Spleen (tissue), 11 donors: ENCODE measurements around the gene UNC79. TPM values are rescaled to one million over a fixed set of nuclear protein-coding genes. Genes with fewer than 3 reads are reported as not detected.
"Not testable (repeated sequence)": the region's sequence is repeated elsewhere in the genome, so short reads cannot be mapped to it uniquely, and the experiment has no call there.

Experiments
- DNase-seq: peaks from one replicate; pipeline ENCODE4 v3.0.0-alpha.2; 2020
- H3K27ac ChIP-seq, 8 donors: fragments of 200-600 bp; sonication (generic) in 7 of 8; 1 replicate in 4 of 8; 2 replicates in 4 of 8; pipeline versions ENCODE4 v1.5.0 to v1.8.0; 2016 to 2021; ENCODE audit warnings: inconsistent platforms in 4 of 8, mild to moderate bottlenecking in 4 of 8, moderate library complexity in 1 of 8
- H3K27me3 ChIP-seq, 7 donors: fragments of 200-600 bp; sonication (generic) in 6 of 7; replicated peaks in 1 of 7; 1 replicate in 4 of 7; 2 replicates in 3 of 7; pipeline versions ENCODE4 v1.5.0 to v1.8.0; 2016 to 2021; ENCODE audit warnings: inconsistent platforms in 3 of 7, mild to moderate bottlenecking in 1 of 7
- H3K36me3 ChIP-seq, 6 donors: fragments of 200-600 bp; sonication (generic) in 5 of 6; 1 replicate in 4 of 6; 2 replicates in 2 of 6; pipeline versions ENCODE4 v1.5.0 to v1.8.0; 2016 to 2021; ENCODE audit warnings: inconsistent platforms in 2 of 6
- H3K4me1 ChIP-seq, 6 donors: fragments of 200-600 bp; sonication (generic) in 5 of 6; 1 replicate in 3 of 6; 2 replicates in 3 of 6; pipeline versions ENCODE4 v1.5.0 to v1.8.0; 2016 to 2021; ENCODE audit warnings: inconsistent platforms in 3 of 6
- H3K4me3 ChIP-seq, 8 donors: fragments of 200-600 bp; sonication (generic) in 7 of 8; 1 replicate in 4 of 8; 2 replicates in 4 of 8; pipeline versions ENCODE4 v1.5.0 to v1.8.0; 2016 to 2021; ENCODE audit warnings: inconsistent platforms in 4 of 8, mild to moderate bottlenecking in 4 of 8, moderate library complexity in 2 of 8
- H3K9me3 ChIP-seq, 8 donors: fragments of 200-600 bp; sonication (generic) in 7 of 8; 1 replicate in 4 of 8; 2 replicates in 4 of 8; pipeline versions ENCODE4 v1.5.0 to v1.8.0; 2016 to 2021; ENCODE audit warnings: inconsistent platforms in 4 of 8
- POLR2A ChIP-seq, 3 donors: fragments of 450-650 bp; IDR thresholded peaks; one replicate each; pipeline ENCODE4 v1.5.1; 2017; ENCODE audit warnings: antibody characterized with exemption in 3 of 3, mild to moderate bottlenecking in 1 of 3
- POLR2AphosphoS5 ChIP-seq, 3 donors: sonication (generic); formaldehyde crosslinking; IDR thresholded peaks; one replicate each; pipeline ENCODE4 v1.5.1; 2017; ENCODE audit warnings: antibody characterized with exemption in 3 of 3
- WGBS, 5 donors: extraction: QIAGEN DNeasy Blood & Tissue Kit in 3 of 5; methylation state at CpG; one replicate each; pipeline versions ENCODE4 v1.1.5 to v1.1.7; 2013 to 2018; 5-methylcytosine and 5-hydroxymethylcytosine counted together
- intact Hi-C: fragments of 100-400 bp; cut with DNase I; formaldehyde crosslinking; loops from one replicate; pipeline ENCODE4 v1.15.0; 2023; ENCODE audit warnings: low total_unique reads
- polyA plus RNA-seq, 3 donors: library from polyadenylated mRNA; stranded (reverse); fragments of 200-250 nt; gene quantifications; one replicate each; pipeline ENCODE4 v1.2.1, GENCODE V29; 2013
- total RNA-seq, 7 donors: library from RNA; depleted of rRNA in 3 of 7; stranded (reverse); fragments of >200 nt in 3 of 7; fragmentation: NEBNext Ultra II Directional in 4 of 7; extraction: Animal tissue kit (Norgen Biotek cat#: 25700) in 4 of 7; gene quantifications; one replicate each; pipeline versions ENCODE4 v1.1.0 to v1.2.1, GENCODE V29; 2016 to 2021
- TF ChIP-seq, protein P1 (sequence below), 11 experiments: fragments of 200-600 bp in 7 of 11; fragments of 450-650 bp in 4 of 11; sonication (generic) in 4 of 11; IDR thresholded peaks in 8 of 11; conservative IDR thresholded peaks in 3 of 11; 1 replicate in 7 of 11; 2 replicates in 4 of 11; pipeline versions ENCODE4 v1.4.0 to v1.8.0; 2016 to 2021; ENCODE audit warnings: antibody characterized with exemption in 11 of 11, inconsistent platforms in 4 of 11, mild to moderate bottlenecking in 1 of 11
- donor health status: healthy with polysubstance abuse.
- donor health status: DM: no; HTN: no; CAD: no; lungs with moderate emphysema.
- donor health status: DM: no; HTN: no; CAD: no.
- donor health status: Bipolar disorder and iron deficiency.
- donor health status: healthy.
- donor health status: DM: no; HTN: no; CAD: no.
- donor health status: DM: yes; HTN: yes; CAD: no.

The UNC79 gene
- total and polyA plus RNA-seq, 10 donors: 0.03 to 0.24 (median 0.08) TPM; not detected in 2

DNA sequence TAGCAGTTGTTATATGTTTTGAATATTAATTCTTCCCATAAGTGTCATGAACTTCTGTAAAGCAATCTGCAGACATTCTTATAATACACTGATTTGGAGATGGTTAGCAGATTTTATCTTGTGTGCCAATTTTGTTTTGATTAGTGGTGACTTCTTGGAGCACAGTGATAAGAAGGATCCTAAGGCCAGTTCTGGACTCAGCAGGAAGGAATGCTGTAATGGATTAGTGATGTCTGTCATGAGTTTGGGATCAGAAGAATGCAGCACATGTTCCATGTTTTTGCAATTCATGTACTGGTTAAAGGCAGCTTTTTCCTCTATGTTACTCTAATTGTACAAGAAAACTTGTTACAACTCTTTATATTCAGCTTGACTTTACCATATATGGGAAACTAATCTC, 91.5 kb downstream of the UNC79 start:
- no peak for TF ChIP-seq POLR2AphosphoS5 (IDR thresholded peaks at IDR 0.05)
- TF ChIP-seq, protein P1, sequence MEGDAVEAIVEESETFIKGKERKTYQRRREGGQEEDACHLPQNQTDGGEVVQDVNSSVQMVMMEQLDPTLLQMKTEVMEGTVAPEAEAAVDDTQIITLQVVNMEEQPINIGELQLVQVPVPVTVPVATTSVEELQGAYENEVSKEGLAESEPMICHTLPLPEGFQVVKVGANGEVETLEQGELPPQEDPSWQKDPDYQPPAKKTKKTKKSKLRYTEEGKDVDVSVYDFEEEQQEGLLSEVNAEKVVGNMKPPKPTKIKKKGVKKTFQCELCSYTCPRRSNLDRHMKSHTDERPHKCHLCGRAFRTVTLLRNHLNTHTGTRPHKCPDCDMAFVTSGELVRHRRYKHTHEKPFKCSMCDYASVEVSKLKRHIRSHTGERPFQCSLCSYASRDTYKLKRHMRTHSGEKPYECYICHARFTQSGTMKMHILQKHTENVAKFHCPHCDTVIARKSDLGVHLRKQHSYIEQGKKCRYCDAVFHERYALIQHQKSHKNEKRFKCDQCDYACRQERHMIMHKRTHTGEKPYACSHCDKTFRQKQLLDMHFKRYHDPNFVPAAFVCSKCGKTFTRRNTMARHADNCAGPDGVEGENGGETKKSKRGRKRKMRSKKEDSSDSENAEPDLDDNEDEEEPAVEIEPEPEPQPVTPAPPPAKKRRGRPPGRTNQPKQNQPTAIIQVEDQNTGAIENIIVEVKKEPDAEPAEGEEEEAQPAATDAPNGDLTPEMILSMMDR (IDR thresholded peaks at IDR 0.05 in 8 of 11, conservative IDR thresholded peaks at IDR 0.05 in 3 of 11): no peak
- TF ChIP-seq POLR2A (IDR thresholded peaks at IDR 0.05): no peak
- peaks cover 6 to 46% (median 41%) of the 10 kb centered on the region in 8 donors for H3K9me3 ChIP-seq
- no peaks in the 10 kb centered on the region for H3K27me3 ChIP-seq
- no peak overlapping the region for H3K27ac ChIP-seq
- H3K36me3 ChIP-seq: no peaks in the 10 kb centered on the region
- no peak overlapping the region for H3K4me3 ChIP-seq
- no peak for DNase-seq
- no peaks in the 10 kb centered on the region for H3K4me1 ChIP-seq
- intact Hi-C loops: no loop called here

DNA sequence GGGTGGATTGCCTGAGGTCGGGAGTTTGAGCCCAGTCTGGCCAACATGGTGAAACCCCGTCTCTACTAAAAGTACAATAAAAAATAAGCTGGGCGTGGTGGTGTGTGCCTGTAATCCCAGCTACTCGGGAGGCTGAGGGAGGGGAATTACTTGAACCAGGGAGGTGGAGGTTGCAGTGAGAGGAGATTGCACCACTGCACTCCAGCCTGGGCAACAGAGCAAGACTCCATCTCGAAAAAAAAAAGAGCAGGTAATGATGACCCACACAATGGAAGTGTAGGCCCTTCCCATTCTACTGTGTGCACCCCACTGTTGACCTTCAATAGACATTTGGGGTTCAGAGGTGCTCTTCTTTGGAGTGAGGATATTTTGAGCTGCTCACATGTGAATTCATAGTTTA, 94.5 kb downstream of the UNC79 start:
- H3K27me3 ChIP-seq, H3K4me3 ChIP-seq, intact Hi-C loops, H3K36me3 ChIP-seq, H3K4me1 ChIP-seq, DNase-seq, H3K27ac ChIP-seq: not testable (repeated sequence)
- H3K9me3 ChIP-seq: peaks cover 2 to 19% (median 13%) of the 10 kb centered on the region in 8 donors
- 81 to 87% (median 85%) methylated on average over 5 of the region's 5 CpGs for WGBS, 5 donors

GRCh38 chr14:93525696-93526451, 95.1 kb downstream of the UNC79 start:
- Histone ChIP-seq H3K9me3 (peaks cover 0 to 12% (median 7%) of the 10 kb centered on the region in 8 donors), H3K27ac (no peak overlapping the region), H3K36me3 (no peaks in the 10 kb centered on the region), H3K4me1 (no peaks in the 10 kb centered on the region), H3K27me3 (no peaks in the 10 kb centered on the region), H3K4me3 (no peak overlapping the region)
- no peak for DNase-seq
- TF ChIP-seq, protein P1 (IDR thresholded peaks at IDR 0.05 in 8 of 11, conservative IDR thresholded peaks at IDR 0.05 in 3 of 11): no peak
- TF ChIP-seq POLR2A (IDR thresholded peaks at IDR 0.05): no peak
- TF ChIP-seq POLR2AphosphoS5 (IDR thresholded peaks at IDR 0.05): no peak
- WGBS, 5 donors: 94 to 96% (median 95%) methylated on average over 2 of the region's 2 CpGs
- intact Hi-C loops: no loop called here

GRCh38 chr14:93527203-93527607, 96.5 kb downstream of the UNC79 start:
- TF ChIP-seq POLR2AphosphoS5 (IDR thresholded peaks at IDR 0.05) (no peak), POLR2A (IDR thresholded peaks at IDR 0.05) (no peak)
- TF ChIP-seq, protein P1 (IDR thresholded peaks at IDR 0.05 in 8 of 11, conservative IDR thresholded peaks at IDR 0.05 in 3 of 11): no peak
- no peaks in the 10 kb centered on the region for H3K9me3 ChIP-seq
- H3K27ac ChIP-seq: peak overlapping the region in 2 of 8 donors; percentile 31 to 54
- H3K36me3 ChIP-seq: no peaks in the 10 kb centered on the region
- H3K4me1 ChIP-seq: peaks cover 0 to 2% (median 0%) of the 10 kb centered on the region in 6 donors
- intact Hi-C loops: no loop called here
- no peak for DNase-seq
- H3K27me3 ChIP-seq: no peaks in the 10 kb centered on the region
- H3K4me3 ChIP-seq: no peak overlapping the region
- 37 to 66% (median 42%) methylated on average over 4 of the region's 4 CpGs for WGBS, 5 donors
